PC-3 (cell line): Measurements from ENCODE around the gene ZP1. TPM values are rescaled to one million over a fixed set of nuclear protein-coding genes. Genes with fewer than 3 reads are reported as not detected.

ENCODE experiments used
- ATAC-seq: fragments of 200-7000 bp; cut with Tn5 transposase; 2 replicates; pipeline ENCODE4 v1.9.1; 2020; ENCODE audit warnings: mild to moderate bottlenecking, moderate library complexity
- BruUV-seq: library from RNA; stranded (reverse); fragments of 400-500 nt; replicated peaks from 2 replicates; lab custom pipeline; 2021; lab: Mats Ljungman, UMichigan
- CTCF ChIA-PET: fragments of 300-600 bp; sonication (Branson Sonifier 250); formaldehyde crosslinking; loops from one replicate; lab custom pipeline; 2022; ENCODE audit warnings: antibody characterized with exemption; lab: Charles Lee
- POLR2A ChIA-PET: fragments of 300-600 bp; sonication (Branson Sonifier 250); formaldehyde crosslinking; loops from one replicate; lab custom pipeline; 2022; ENCODE audit warnings: antibody characterized with exemption; ENCODE audit not compliant: unreplicated experiment; lab: Charles Lee
- DNase-seq: peaks from one replicate; pipeline ENCODE4 v3.0.0-alpha.2; 2015
- H2AFZ ChIP-seq: fragments of 300-600 bp; sonication (generic); 2 replicates; pipeline ENCODE4 v1.6.0; 2016; ENCODE audit warnings: antibody characterized with exemption, low read length
- H3F3A ChIP-seq: fragments of 300-600 bp; sonication (generic); one replicate; pipeline ENCODE4 v1.6.0; 2017; ENCODE audit warnings: antibody characterized with exemption, low read length, control low read depth, mild to moderate bottlenecking; ENCODE audit not compliant: unreplicated experiment
- H3K27ac ChIP-seq: fragments of 300-600 bp; sonication (generic); 2 replicates; pipeline ENCODE4 v1.5.1; 2016; ENCODE audit warnings: mild to moderate bottlenecking, low read length
- H3K27me3 ChIP-seq: fragments of 300-600 bp; sonication (generic); 2 replicates; pipeline ENCODE4 v1.6.1; 2016; ENCODE audit warnings: low read length, mixed read lengths
- H3K36me3 ChIP-seq: fragments of 300-600 bp; sonication (generic); 2 replicates; pipeline ENCODE4 v1.6.1; 2016; ENCODE audit warnings: low read depth, mixed run types, low read length, mixed read lengths
- H3K4me1 ChIP-seq: fragments of 300-600 bp; sonication (generic); 2 replicates; pipeline ENCODE4 v1.5.1; 2016; ENCODE audit warnings: low read length; ENCODE audit not compliant: insufficient read depth
- H3K4me2 ChIP-seq: fragments of 300-600 bp; sonication (generic); 2 replicates; pipeline ENCODE4 v1.6.0; 2016; ENCODE audit warnings: low read length
- H3K4me3 ChIP-seq: fragments of 300-600 bp; sonication (generic); 2 replicates; pipeline ENCODE4 v1.5.1; 2016; ENCODE audit warnings: mild to moderate bottlenecking, low read length, mixed read lengths
- H3K79me2 ChIP-seq: fragments of 300-600 bp; sonication (generic); 2 replicates; pipeline ENCODE4 v1.6.1; 2017; ENCODE audit warnings: low read length, mixed read lengths
- H3K9ac ChIP-seq: fragments of 300-600 bp; sonication (generic); 2 replicates; pipeline ENCODE4 v1.6.0; 2016; ENCODE audit warnings: mild to moderate bottlenecking, low read length
- H3K9me2 ChIP-seq: fragments of 300-600 bp; sonication (generic); replicated peaks from 2 replicates; pipeline ENCODE4 v1.6.1; 2016; ENCODE audit warnings: mixed run types, low read length, mixed read lengths
- H3K9me3 ChIP-seq: fragments of 300-600 bp; sonication (generic); 2 replicates; pipeline ENCODE4 v1.6.1; 2016; ENCODE audit warnings: low read length, mixed read lengths
- H4K20me1 ChIP-seq: fragments of 300-600 bp; sonication (generic); 2 replicates; pipeline ENCODE4 v1.6.1; 2016; ENCODE audit warnings: low read length, mixed read lengths
- CTCF ChIP-seq: fragments of 300-600 bp; sonication (generic); conservative IDR thresholded peaks from 2 replicates; pipeline ENCODE4 v1.5.1; 2017; ENCODE audit warnings: antibody characterized with exemption, low read depth, mild to moderate bottlenecking, low read length
- EZH2 ChIP-seq: fragments of 300-600 bp; sonication (generic); IDR thresholded peaks from one replicate; pipeline ENCODE4 v1.6.1; 2017; ENCODE audit warnings: antibody characterized with exemption, mild to moderate bottlenecking, low read length; ENCODE audit not compliant: unreplicated experiment
- EZH2phosphoT487 ChIP-seq: fragments of 300-600 bp; sonication (generic); IDR thresholded peaks from 2 replicates; pipeline ENCODE4 v1.6.1; 2018; ENCODE audit warnings: mild to moderate bottlenecking, antibody characterized with exemption, low read length, borderline replicate concordance
- intact Hi-C: fragments of 100-400 bp; cut with micrococcal nuclease; formaldehyde crosslinking; loops from 2 replicates; pipeline ENCODE4 v1.9.0; 2023
- total RNA-seq: library from RNA; depleted of rRNA; stranded (reverse); fragments of >200 nt; gene quantifications from 2 replicates; pipeline ENCODE4 v1.2.3, GENCODE V29; 2014

ZP1 gene
- total RNA-seq, 1 experiment from 2014 or later, result not detected

- H3K79me2 ChIP-seq, result no peaks in the 10 kb centered on the region
- H3K4me2 ChIP-seq, result no peak overlapping the region
- no peak for DNase-seq
- H3K9me2 ChIP-seq, result no peaks in the 10 kb centered on the region
- H3F3A ChIP-seq, result no peaks in the 10 kb centered on the region
- CTCF ChIA-PET, result no interaction called here
- no peak overlapping the region for H3K4me3 ChIP-seq
- intact Hi-C loops, result no loop called here
- no peaks in the 10 kb centered on the region for H3K27me3 ChIP-seq
- POLR2A ChIA-PET, result no interaction called here
- no peaks in the 10 kb centered on the region for H3K36me3 ChIP-seq
- H3K4me1 ChIP-seq, result peaks cover 5% of the 10 kb centered on the region
- H3K9me3 ChIP-seq, result no peaks in the 10 kb centered on the region
- no peak overlapping the region for H2AFZ ChIP-seq
- TF ChIP-seq EZH2phosphoT487 (no peak), CTCF (no peak), EZH2 (no peak)
- H4K20me1 ChIP-seq, result no peaks in the 10 kb centered on the region
- no peak overlapping the region for H3K9ac ChIP-seq
- no peak for ATAC-seq
- BruUV-seq, result no TSS peak
- H3K27ac ChIP-seq, result no peak overlapping the region
Measured at GRCh38 chr11:60825790-60826189, 41.6 kb upstream of the ZP1 start.

- Histone ChIP-seq H3F3A (peaks cover 9% of the 10 kb centered on the region), H3K9ac (peak overlapping the region; percentile 25), H3K27me3 (no peaks in the 10 kb centered on the region), H3K27ac (peak overlapping the region; percentile 80), H3K9me3 (no peaks in the 10 kb centered on the region), H3K36me3 (no peaks in the 10 kb centered on the region), H2AFZ (peak overlapping the region; percentile 69), H3K79me2 (no peaks in the 10 kb centered on the region), H3K9me2 (no peaks in the 10 kb centered on the region), H4K20me1 (no peaks in the 10 kb centered on the region), H3K4me2 (peak overlapping the region; percentile 74), H3K4me3 (peak overlapping the region; percentile 43), H3K4me1 (peaks cover 33% of the 10 kb centered on the region)
- CTCF ChIA-PET, result interaction anchor here (1.3 to 2.5 kb wide), 7 partner anchors 13 to 85 kb away, joined by 4 to 123 read pairs (median 6); partner anchors contain the start of gene TMEM109
- intact Hi-C loops, result loop anchor here (1.0 to 2.0 kb wide), 7 partner anchors 14 to 356 kb away; no protein-coding TSS in a partner anchor
- peak; percentile 31 for ATAC-seq
- POLR2A ChIA-PET, result interaction anchor here (0.6 to 0.8 kb wide), 2 partner anchors 21 to 57 kb away, joined by 4 to 5 read pairs; no protein-coding TSS in a partner anchor
- no TSS peak for BruUV-seq
- TF ChIP-seq EZH2, result no peak
- no peak for TF ChIP-seq CTCF
- TF ChIP-seq EZH2phosphoT487, result no peak
- DNase-seq, result no peak
Measured at GRCh38 chr11:60830478-60831142, 36.7 kb upstream of the ZP1 start.

DNA sequence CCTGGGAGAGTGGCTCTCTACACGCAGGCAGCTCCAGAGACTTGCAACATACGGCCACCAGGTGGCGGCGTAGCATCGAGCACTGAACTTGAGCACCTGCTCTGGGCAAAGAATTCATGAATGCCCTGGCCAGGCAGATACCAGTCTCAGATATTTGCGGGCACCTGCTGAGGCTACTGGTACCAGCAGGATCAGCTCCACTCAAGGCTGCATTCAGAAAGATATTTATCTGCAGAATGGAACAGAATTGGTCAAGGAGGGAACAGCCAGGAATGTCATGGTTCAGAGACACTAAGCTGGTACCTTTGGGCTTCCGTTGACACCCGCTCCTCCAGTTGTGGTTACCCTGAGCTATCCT is 36.2 kb upstream of the ZP1 start:
- ATAC-seq, result peak; percentile 73
- Histone ChIP-seq H3K4me2 (peak overlapping the region; percentile 74), H3F3A (peaks cover 9% of the 10 kb centered on the region), H3K79me2 (no peaks in the 10 kb centered on the region), H3K9ac (peak overlapping the region; percentile 25), H3K9me2 (no peaks in the 10 kb centered on the region), H3K4me3 (peak overlapping the region; percentile 43), H4K20me1 (no peaks in the 10 kb centered on the region), H3K27me3 (no peaks in the 10 kb centered on the region), H3K36me3 (no peaks in the 10 kb centered on the region), H3K27ac (peak overlapping the region; percentile 80), H2AFZ (peak overlapping the region; percentile 69), H3K9me3 (no peaks in the 10 kb centered on the region), H3K4me1 (peaks cover 38% of the 10 kb centered on the region)
- DNase-seq, result peak; percentile 95
- BruUV-seq, result TSS peak; percentile 34
- ChIA-PET CTCF (interaction anchor here (0.6 to 2.5 kb wide), 8 partner anchors 13 to 328 kb away, joined by 3 to 123 read pairs (median 6); partner anchors contain the start of gene TMEM109), POLR2A (interaction anchor here (0.6 to 0.8 kb wide), 3 partner anchors 21 to 79 kb away, joined by 3 to 5 read pairs (median 4); no protein-coding TSS in a partner anchor)
- intact Hi-C loops, result loop anchor here (1.0 to 2.0 kb wide), 7 partner anchors 13 to 356 kb away; no protein-coding TSS in a partner anchor
- TF ChIP-seq CTCF (peak; percentile 100), EZH2phosphoT487 (no peak), EZH2 (no peak)
